OCI-LY1 (cell line): Measurements from ENCODE around the gene EZH2.

Experiments
- H2AFZ ChIP-seq: fragments of 200-600 bp; sonication (generic), shearing (Covaris generic); 2 replicates; pipeline ENCODE4 v1.6.0; 2014; ENCODE audit warnings: antibody characterized with exemption, mild to moderate bottlenecking, low read length
- H3F3A ChIP-seq: fragments of 200-600 bp; sonication (generic), shearing (Covaris generic); 2 replicates; pipeline ENCODE4 v1.6.0; 2014; ENCODE audit warnings: mild to moderate bottlenecking, antibody characterized with exemption, low read length, moderate library complexity; ENCODE audit not compliant: insufficient read depth
- H3K27ac ChIP-seq: fragments of 200-600 bp; sonication (generic); 2 replicates; pipeline ENCODE4 v1.5.1; 2014; ENCODE audit warnings: low read length, mixed run types, mild to moderate bottlenecking, low read depth; ENCODE audit not compliant: poor library complexity, severe bottlenecking
- H3K27me3 ChIP-seq: fragments of 200-600 bp; sonication (generic); 2 replicates; pipeline ENCODE4 v1.6.0; 2014; ENCODE audit warnings: antibody characterized with exemption, mild to moderate bottlenecking, low read length, moderate library complexity; ENCODE audit not compliant: insufficient read depth
- H3K36me3 ChIP-seq: fragments of 200-600 bp; sonication (generic); 2 replicates; pipeline ENCODE4 v1.6.1; 2014; ENCODE audit warnings: mild to moderate bottlenecking, antibody characterized with exemption, low read length, moderate library complexity, mixed read lengths; ENCODE audit not compliant: insufficient read depth
- H3K4me1 ChIP-seq: fragments of 200-600 bp; sonication (generic); 2 replicates; pipeline ENCODE4 v1.5.1; 2014; ENCODE audit warnings: mild to moderate bottlenecking, low read length, moderate library complexity; ENCODE audit not compliant: insufficient read depth, severe bottlenecking
- H3K4me2 ChIP-seq: fragments of 200-600 bp; sonication (generic), shearing (Covaris generic); 2 replicates; pipeline ENCODE4 v1.6.1; 2014; ENCODE audit warnings: low read length
- H3K4me3 ChIP-seq: fragments of 200-600 bp; sonication (generic); 2 replicates; pipeline ENCODE4 v1.5.1; 2014; ENCODE audit warnings: low read length, low read depth, mild to moderate bottlenecking, mixed read lengths; ENCODE audit not compliant: poor library complexity, severe bottlenecking
- H3K79me2 ChIP-seq: fragments of 200-600 bp; shearing (Covaris generic); 2 replicates; pipeline ENCODE4 v1.6.1; 2016; ENCODE audit warnings: mixed run types, low read length, mixed read lengths; ENCODE audit not compliant: insufficient read depth
- H3K9ac ChIP-seq: fragments of 200-600 bp; sonication (generic), shearing (Covaris generic); 2 replicates; pipeline ENCODE4 v1.6.1; 2014; ENCODE audit warnings: mild to moderate bottlenecking, low read length, mixed read lengths
- H3K9me2 ChIP-seq: fragments of 200-600 bp; sonication (generic), shearing (Covaris generic); 2 replicates; pipeline ENCODE4 v1.6.1; 2014; ENCODE audit warnings: low read depth, mild to moderate bottlenecking, low read length, mixed read lengths
- H3K9me3 ChIP-seq: fragments of 200-600 bp; shearing (Covaris generic); 2 replicates; pipeline ENCODE4 v1.6.1; 2014; ENCODE audit warnings: low read length, mixed read lengths
- H4K20me1 ChIP-seq: fragments of 200-600 bp; sonication (generic), shearing (Covaris generic); 2 replicates; pipeline ENCODE4 v1.6.0; 2016; ENCODE audit warnings: mild to moderate bottlenecking, low read length; ENCODE audit not compliant: insufficient read depth
- EZH2 ChIP-seq: fragments of 200-600 bp; sonication (generic), shearing (Covaris generic); IDR thresholded peaks from 2 replicates; pipeline ENCODE4 v1.8.0; 2017; ENCODE audit warnings: borderline replicate concordance, mixed run types, mild to moderate bottlenecking, antibody characterized with exemption, low read length, moderate library complexity, mixed read lengths
- TF ChIP-seq, protein P1 (sequence below): fragments of 200-600 bp; sonication (generic), shearing (Covaris generic); IDR thresholded peaks from 2 replicates; pipeline ENCODE4 v1.5.1; 2017; ENCODE audit warnings: mild to moderate bottlenecking, antibody characterized with exemption, low read length, moderate library complexity, mixed read lengths

Gene EZH2

DNA sequence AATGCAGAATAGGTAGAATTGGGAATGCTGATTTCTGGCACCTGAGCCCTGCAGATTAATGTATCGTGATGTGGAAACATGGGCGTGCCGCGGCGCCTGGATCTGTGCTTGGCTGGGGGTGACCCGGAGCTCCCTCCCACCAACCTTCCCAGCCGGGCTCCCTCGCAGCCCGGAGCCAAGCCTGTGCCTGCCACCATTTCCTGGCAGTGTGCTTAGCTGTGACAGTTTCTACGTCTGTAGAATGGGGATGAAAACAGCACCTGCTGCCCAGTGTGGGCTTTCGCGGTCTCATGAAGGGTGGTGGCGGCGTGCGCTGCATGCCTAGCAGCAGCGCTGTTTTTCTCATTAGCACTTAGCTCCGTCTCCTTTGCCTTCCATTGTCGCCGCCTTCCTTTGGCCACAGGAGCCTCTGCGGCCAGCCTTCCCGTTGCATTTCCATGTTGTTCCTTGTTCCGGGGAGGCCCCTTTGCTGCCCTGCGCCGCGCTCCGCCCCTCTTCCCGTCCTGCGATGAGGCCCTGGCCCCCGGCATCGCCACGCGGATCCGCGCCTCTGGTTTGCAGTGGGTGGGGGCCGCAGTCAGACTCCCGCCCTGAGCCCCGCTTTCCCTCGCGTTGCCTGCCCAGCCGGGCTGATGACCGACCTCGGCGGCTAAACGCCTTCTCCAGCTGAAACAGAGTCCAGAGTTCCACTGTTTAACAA is 101.2 kb downstream of the EZH2 start:
- no peaks in the 10 kb centered on the region for H3K27me3 ChIP-seq
- peaks cover 61% of the 10 kb centered on the region for H3K36me3 ChIP-seq
- no peaks in the 10 kb centered on the region for H3K9me3 ChIP-seq
- no peak overlapping the region for H3K4me3 ChIP-seq
- H4K20me1 ChIP-seq, result no peaks in the 10 kb centered on the region
- H2AFZ ChIP-seq, result no peak overlapping the region
- no peaks in the 10 kb centered on the region for H3K4me1 ChIP-seq
- H3F3A ChIP-seq, result no peaks in the 10 kb centered on the region
- H3K4me2 ChIP-seq, result no peak overlapping the region
- no peaks in the 10 kb centered on the region for H3K9me2 ChIP-seq
- no peak overlapping the region for H3K9ac ChIP-seq
- H3K27ac ChIP-seq, result no peak overlapping the region
- TF ChIP-seq, protein P1, sequence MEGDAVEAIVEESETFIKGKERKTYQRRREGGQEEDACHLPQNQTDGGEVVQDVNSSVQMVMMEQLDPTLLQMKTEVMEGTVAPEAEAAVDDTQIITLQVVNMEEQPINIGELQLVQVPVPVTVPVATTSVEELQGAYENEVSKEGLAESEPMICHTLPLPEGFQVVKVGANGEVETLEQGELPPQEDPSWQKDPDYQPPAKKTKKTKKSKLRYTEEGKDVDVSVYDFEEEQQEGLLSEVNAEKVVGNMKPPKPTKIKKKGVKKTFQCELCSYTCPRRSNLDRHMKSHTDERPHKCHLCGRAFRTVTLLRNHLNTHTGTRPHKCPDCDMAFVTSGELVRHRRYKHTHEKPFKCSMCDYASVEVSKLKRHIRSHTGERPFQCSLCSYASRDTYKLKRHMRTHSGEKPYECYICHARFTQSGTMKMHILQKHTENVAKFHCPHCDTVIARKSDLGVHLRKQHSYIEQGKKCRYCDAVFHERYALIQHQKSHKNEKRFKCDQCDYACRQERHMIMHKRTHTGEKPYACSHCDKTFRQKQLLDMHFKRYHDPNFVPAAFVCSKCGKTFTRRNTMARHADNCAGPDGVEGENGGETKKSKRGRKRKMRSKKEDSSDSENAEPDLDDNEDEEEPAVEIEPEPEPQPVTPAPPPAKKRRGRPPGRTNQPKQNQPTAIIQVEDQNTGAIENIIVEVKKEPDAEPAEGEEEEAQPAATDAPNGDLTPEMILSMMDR, result no peak
- no peak for TF ChIP-seq EZH2
- H3K79me2 ChIP-seq, result no peaks in the 10 kb centered on the region

DNA sequence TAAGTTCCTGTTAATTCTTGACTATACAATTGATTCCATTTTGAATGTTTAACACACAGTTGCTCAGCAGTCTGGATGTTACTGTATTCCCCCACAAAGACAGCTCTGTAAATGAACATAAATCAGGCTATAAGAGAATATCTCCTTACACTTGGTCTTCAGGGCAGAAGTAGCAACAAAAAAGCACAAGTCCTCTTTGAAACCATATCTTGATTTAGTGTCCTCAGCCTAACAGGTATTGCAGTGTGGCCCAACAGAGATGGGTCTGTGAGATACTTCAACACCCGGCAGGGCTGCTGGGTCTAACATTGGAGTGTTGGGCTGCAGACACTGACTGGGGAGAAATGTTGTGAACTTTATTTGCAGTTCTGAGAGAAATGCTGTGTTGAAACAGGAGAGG is 109.6 kb downstream of the EZH2 start:
- Histone ChIP-seq H3K4me3 (no peak overlapping the region), H3K9me3 (no peaks in the 10 kb centered on the region), H3K27me3 (no peaks in the 10 kb centered on the region), H4K20me1 (no peaks in the 10 kb centered on the region), H3K27ac (no peak overlapping the region), H2AFZ (no peak overlapping the region), H3K36me3 (peaks cover 57% of the 10 kb centered on the region), H3F3A (no peaks in the 10 kb centered on the region), H3K4me1 (peaks cover 25% of the 10 kb centered on the region), H3K9ac (no peak overlapping the region), H3K79me2 (no peaks in the 10 kb centered on the region), H3K4me2 (no peak overlapping the region), H3K9me2 (no peaks in the 10 kb centered on the region)
- TF ChIP-seq, protein P1, result no peak
- no peak for TF ChIP-seq EZH2

DNA sequence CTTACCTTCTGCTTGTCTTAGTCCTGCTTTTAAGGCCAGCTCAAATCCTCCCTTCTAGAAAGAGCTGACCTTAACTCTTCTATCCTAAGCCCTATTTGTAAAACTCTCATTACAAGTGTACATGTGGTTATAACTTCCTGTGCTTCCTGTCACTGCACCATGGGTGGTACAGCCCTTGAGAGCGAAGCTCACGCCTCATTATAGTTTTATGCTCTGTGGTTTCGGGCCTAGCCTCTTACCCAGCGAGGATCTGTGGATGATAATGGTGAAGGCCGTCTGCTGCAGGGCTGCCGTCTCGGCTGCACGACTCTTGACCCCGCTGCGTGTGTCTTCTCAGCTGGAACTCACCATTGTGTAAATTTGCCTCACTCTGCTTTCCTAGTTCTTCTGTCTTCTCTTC is 110.8 kb downstream of the EZH2 start:
- TF ChIP-seq EZH2, result no peak
- TF ChIP-seq, protein P1, result no peak
- no peak overlapping the region for H3K4me3 ChIP-seq
- H3K9me3 ChIP-seq, result no peaks in the 10 kb centered on the region
- no peaks in the 10 kb centered on the region for H3K27me3 ChIP-seq
- no peaks in the 10 kb centered on the region for H3K9me2 ChIP-seq
- H3K79me2 ChIP-seq, result no peaks in the 10 kb centered on the region
- H4K20me1 ChIP-seq, result no peaks in the 10 kb centered on the region
- peak overlapping the region; percentile 3; the same call in 1 of the 2 replicates for H3K9ac ChIP-seq
- H3K4me2 ChIP-seq, result no peak overlapping the region
- H3K4me1 ChIP-seq, result peaks cover 28% of the 10 kb centered on the region
- H3K27ac ChIP-seq, result peak overlapping the region; percentile 6
- no peak overlapping the region for H2AFZ ChIP-seq
- H3K36me3 ChIP-seq, result peaks cover 61% of the 10 kb centered on the region
- no peaks in the 10 kb centered on the region for H3F3A ChIP-seq
